ENCODE results near the gene ADAM29.
"Not testable (repeated sequence)": the region's sequence is repeated elsewhere in the genome, so short reads cannot be mapped to it uniquely, and the experiment has no call there.

ADAM29 gene

DNA sequence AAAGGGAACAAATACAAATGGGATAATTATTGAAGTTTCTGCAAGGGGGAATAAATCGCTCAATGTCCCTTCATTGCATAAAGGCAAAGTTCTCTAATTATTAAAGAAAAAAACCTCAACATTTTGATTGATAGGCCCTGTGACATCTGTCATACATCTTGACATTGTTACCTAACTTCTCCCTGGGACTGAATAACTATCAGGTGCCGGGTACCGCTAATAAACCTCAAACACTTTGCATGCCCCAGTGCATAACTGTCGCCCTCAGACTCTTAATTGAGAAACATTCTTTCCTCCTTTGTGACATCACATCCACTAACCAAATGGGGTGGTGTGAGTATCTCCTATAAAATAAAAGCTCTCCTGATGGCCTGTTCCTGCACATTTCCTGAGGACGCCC, at the start of gene ADAM29:
Gene ADAM29, plus strand, starts transcription at position 301 of the 400 bp plus-strand sequence. CDS start 57,168 bp downstream, outside the sequence.
- DNase-seq, result no peak

- DNase-seq, result no peak
Measured at GRCh38 chr4:174869339-174869738, 48.8 kb upstream of the ADAM29 start.

DNA sequence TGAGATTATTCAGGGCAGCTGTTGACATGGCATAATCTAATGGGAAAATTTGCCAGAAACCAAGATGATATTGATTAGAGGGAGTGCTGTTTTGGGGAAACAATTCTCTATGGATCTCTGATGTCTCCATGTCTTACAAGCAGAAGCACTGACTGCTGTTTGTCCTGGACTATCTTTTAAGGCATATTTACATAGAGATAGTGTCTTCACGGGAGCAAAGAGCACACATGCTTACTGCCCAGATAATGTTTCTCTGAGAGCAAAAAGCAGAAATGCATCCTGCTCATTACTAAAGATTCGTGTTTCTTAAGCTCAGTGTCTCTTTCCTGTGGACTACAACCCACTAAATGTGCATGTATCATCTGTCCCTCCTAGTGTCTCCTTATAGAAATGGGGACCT, 47.8 kb upstream of the ADAM29 start:
- no peak for DNase-seq

GRCh38 chr4:174871407-174871806, 46.8 kb upstream of the ADAM29 start:
- no peak for DNase-seq

DNA sequence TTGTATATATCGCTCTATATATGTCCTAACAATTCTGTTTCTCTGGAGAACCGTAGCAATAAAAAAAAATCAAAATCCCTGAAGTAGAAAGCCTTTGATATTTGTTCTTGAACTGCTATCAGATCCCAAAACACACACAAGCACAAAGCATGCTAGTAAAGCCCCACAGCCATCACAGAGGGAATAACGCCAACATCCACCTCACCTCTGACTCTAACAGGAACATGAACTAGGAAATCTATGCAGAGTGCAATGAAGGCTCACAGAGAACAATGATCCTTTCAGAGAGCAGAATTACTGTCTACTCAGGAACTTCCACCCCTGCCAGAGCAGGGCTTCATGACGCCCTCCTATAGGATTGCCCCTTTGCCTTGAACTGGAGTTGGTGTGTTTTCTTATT, 45.0 kb upstream of the ADAM29 start:
- DNase-seq, result not testable (repeated sequence)

GRCh38 chr4:174873931-174874330, 44.2 kb upstream of the ADAM29 start:
- DNase-seq, result no peak

GRCh38 chr4:174874898-174875297, 43.3 kb upstream of the ADAM29 start:
- no peak for DNase-seq

DNA sequence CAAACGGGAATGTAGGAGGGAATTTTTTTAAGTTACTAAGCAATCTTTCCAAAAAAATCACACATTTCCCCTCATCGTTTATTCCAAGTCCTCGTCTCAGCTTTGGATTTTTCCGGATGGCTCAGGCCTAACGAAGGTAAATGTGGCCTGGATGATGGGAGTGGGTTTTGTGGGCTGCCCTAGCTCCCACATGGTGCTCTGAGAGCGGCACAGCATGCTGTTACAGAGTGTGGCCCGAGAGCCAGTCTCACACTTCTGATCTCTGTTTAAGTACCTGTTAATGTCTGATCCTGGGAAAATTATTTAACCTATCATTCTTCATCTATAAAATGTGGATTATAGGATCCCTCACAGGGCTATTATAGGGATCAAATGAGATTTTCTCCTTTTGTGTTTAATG, 38.2 kb upstream of the ADAM29 start:
- DNase-seq, result no peak

DNA sequence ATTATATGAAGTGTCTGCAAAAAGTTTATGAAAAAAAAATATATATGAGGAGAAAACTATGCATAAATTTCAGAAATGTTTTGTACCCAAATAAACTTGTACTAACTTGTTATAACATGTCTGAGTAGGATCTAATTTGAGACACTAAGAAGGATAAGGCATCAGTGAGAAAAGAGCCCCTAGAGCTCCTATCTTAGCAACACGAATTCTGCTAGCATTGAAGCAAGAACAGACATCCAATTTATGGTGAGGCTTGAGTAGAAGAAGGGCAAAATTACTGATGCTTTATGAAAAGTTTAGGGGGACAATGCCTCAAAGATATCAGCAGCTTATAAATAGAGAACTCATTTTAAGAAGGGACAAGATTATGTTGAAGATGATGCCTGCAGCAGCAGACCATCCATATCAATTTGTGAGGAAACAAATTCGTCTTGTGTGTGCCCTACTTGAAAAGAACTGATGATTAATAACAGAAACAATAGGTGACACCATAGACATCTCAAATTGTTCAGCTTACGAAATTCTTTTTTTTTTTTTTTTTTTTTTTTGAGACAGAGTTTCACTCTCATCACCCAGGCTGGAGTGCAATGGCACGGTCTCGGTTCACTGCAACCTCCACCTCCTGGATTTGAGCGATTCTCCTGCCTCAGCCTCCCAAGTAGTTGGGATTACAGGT, 35.7 kb upstream of the ADAM29 start:
- DNase-seq, result no peak

DNA sequence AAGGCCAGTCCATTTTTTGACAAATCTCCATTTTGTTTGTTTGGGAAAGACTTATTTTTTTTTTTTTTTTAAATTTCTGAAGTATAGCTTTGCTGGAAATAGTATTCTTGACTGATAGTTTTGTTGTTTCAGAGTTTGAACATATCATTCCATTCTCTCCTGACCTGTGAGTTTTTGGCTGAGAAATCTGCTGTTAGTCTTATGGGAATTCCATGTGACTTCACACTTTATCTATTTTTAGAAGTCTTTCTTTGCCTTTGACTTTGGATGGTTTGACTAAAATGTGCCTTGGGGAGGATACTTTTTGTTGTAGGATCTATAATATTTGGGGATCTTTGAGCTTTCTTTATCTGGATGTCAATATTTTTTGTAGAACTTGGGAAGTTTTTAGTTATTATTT, 10.7 kb upstream of the ADAM29 start:
- no peak for DNase-seq

DNA sequence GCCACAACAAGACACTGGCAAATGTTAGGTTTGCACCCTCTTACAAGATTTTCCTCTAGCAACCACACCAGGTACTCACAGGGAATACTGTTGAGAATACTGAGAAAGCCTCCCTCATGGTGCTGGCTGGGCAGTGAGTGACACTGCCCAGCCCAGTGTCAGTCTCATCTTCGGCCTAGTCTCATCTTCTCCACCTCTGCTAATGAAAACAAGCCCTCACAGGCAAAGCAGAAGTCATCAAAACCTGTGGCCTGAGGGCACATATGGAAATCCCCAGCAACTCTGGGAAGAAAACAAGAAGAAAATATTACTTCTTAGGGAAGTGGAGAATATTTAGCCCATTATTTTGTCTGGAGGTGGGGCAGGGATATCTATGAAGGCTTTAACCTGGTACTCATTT, 7.9 kb upstream of the ADAM29 start:
- no peak for DNase-seq

DNA sequence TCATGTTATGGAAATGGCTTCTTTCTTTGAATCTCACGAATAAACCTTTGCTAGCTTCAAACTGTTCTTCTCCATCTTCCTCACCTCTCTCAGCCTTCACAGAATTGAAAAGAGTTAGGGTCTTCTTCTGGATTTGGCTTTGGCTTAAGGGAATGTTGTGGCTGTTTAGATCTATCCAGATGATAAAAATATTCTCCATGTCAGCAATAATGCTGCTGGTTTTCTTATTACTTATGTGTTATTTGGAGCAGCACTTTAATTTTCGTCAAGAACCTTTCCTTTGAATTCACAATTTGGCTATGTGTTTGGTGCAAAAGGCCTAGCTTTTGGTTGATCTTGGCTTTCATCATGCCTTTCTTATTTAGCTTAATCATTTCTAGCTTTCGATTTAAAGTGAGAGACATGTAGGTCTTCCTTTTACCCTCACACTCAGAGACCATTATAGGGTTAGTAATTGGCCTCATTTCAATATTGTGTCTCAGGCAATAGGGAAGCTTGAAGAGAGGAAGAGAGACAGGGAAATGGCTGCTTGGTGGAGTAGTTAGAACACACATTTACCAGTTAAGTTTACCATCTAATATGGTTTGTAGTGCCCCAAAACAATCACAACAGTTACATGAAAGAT, 5.1 kb upstream of the ADAM29 start:
- DNase-seq, result no peak

DNA sequence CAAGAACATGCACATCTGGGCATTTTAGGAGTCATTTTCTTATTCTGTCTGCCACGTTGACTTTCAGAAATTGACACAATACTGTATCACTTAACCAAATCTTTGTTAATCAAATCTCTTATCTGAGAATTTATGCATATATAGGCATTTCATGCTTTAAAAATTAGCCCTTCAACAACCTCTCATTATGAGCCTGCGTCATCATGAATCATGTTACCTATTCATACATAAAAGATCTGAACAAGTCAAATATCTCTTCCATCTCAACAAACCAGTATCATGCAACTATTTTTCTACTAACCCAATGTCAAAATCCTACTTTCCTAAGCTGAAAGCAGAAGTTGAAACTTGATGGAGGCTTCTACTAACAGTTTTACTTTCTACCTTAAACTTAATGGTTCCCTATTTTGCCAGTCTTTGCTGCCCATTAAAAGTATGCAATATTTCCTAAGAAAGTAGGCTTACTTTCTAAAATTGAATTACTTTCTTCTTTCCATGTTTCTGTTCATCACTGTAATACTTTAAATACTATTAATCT, 1.8 kb downstream of the ADAM29 start:
- no peak for DNase-seq

DNA sequence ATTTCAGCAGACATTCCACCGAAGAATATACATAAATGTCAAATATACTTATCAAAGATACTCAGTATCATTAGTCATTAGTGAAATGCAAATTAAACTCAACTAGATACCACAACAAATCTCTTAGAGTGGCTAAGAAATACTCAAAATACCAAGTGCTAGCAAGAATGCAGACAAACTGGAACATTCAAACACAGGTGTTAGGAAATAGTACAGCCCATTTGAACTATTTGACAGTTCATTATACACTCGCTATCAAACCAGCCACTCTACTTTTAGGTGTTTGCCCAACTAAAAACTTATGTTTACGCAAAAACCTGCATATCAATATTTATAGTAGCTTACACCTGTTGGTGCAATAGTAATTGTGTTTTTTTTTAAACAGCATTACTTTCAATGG, 8.8 kb downstream of the ADAM29 start:
- DNase-seq, result no peak

DNA sequence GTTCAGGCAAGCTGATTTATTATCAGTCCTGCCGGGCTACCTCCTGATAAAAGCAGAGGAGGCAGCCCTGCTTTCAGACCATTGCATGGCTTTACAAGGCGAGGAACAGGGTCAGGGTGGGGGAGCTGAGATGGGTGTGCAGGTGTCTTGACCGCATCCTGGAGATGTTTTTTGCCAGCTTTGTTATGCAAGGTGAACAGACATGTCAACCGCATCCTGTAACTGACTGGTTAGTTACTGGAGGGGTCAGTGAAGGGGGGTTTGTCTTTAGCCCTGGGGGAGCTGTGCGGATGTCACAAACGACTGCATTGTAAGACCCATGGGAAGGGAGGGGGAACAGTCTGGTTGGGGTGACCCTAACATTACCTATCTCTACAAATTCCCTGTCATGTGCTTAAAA, 10.0 kb downstream of the ADAM29 start:
- DNase-seq, result no peak

- DNase-seq, result no peak
Measured at GRCh38 chr4:174928575-174929253, 10.6 kb downstream of the ADAM29 start.

GRCh38 chr4:174929346-174929745, 11.2 kb downstream of the ADAM29 start:
- no peak for DNase-seq

- DNase-seq, result no peak
Measured at GRCh38 chr4:174930895-174931294, 12.7 kb downstream of the ADAM29 start.

- DNase-seq, result no peak
Measured at GRCh38 chr4:174933083-174933482, 14.9 kb downstream of the ADAM29 start.

GRCh38 chr4:174934360-174934759, 16.2 kb downstream of the ADAM29 start:
- no peak for DNase-seq

DNA sequence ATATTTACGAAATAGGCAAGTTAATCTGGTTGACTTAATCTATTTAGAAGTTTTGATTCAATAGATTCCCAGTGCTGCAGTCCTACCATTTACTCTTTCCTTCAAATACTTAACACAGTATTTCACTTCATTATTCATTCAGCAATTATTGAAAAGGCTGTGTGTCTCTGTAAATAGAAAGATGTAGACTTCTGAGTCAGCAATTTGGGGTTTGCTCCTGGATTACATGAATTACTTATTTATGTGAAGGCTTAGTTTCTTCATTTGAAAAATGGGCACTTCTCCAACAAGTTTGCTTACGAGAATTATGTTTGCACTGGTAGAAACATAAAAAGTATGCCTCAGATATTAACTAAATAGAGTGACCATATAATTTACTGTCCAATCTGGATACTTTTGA, 17.4 kb downstream of the ADAM29 start:
- no peak for DNase-seq

GRCh38 chr4:174940002-174940401, 21.8 kb downstream of the ADAM29 start:
- DNase-seq, result no peak

DNA sequence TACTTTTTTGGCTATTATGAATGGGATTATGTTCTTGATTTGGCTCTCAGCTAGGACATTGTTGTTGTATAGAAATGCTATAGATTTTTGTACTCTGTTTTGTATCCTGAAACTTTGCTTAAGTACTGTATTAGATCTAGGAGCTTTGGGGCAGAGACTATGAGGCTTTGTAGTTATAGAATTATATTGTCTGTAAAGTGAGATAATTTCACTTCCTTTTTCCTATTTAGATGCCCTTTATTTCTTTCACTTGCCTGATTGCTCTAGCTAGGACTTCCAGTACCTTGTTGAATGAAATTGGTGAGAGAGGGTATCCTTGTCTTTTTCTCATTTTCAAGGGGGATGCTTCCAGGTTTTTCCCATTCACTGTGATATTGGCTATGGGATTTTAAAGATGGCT, 28.1 kb downstream of the ADAM29 start:
- no peak for DNase-seq
